ENCODE data around the gene AHNAK.

The AHNAK gene

DNA sequence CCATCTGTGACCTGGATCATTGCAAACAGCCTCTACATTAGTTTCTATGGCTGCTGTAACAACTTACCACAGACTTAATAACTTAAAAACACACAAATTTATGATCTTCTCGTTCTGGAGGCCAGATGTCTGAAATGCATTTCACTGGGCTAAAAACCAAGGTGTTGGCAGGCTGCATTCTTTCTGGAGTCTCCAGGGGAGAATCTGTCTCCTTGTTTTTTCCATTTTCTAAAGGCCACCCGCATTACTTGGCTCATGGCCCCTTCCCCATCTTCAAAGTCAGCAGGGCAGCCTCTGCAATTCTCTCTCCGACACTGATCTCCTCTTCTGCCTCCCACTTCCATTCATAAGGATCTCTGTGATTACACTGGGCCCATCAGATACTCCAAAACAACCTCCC lies 116.2 kb downstream of the AHNAK start:
- no peaks in the 10 kb centered on the region for H3K9me3 ChIP-seq (ENCODE audit: low read length)
- H3K9ac ChIP-seq (ENCODE audit: low read length): no peak overlapping the region
- H3K4me3 ChIP-seq (ENCODE audit: low read depth, low read length, poor library complexity, severe bottlenecking): no peak overlapping the region
- H3K4me1 ChIP-seq (ENCODE audit: insufficient read depth, low read length, severe bottlenecking): no peaks in the 10 kb centered on the region
- H3K9me2 ChIP-seq (ENCODE audit: low read depth, low read length): no peaks in the 10 kb centered on the region
- H3K79me2 ChIP-seq (ENCODE audit: insufficient read depth, low read length): no peaks in the 10 kb centered on the region
- no peak overlapping the region for H3K27ac ChIP-seq (ENCODE audit: low read depth, low read length, poor library complexity, severe bottlenecking)
- no peaks in the 10 kb centered on the region for H3K36me3 ChIP-seq (ENCODE audit: insufficient read depth, low read length)
- 0 out of 2 replicates have a peak, but pooled peaks cover 3% of the 10 kb centered on the region for H3K27me3 ChIP-seq (ENCODE audit: insufficient read depth, low read length)
- H2AFZ ChIP-seq (ENCODE audit: low read length): no peak overlapping the region
- H3K4me2 ChIP-seq (ENCODE audit: low read length): no peak overlapping the region
- no peak for TF ChIP-seq EZH2 (IDR thresholded peaks at IDR 0.05; ENCODE audit: borderline replicate concordance, low read length)
- TF ChIP-seq, protein P1, sequence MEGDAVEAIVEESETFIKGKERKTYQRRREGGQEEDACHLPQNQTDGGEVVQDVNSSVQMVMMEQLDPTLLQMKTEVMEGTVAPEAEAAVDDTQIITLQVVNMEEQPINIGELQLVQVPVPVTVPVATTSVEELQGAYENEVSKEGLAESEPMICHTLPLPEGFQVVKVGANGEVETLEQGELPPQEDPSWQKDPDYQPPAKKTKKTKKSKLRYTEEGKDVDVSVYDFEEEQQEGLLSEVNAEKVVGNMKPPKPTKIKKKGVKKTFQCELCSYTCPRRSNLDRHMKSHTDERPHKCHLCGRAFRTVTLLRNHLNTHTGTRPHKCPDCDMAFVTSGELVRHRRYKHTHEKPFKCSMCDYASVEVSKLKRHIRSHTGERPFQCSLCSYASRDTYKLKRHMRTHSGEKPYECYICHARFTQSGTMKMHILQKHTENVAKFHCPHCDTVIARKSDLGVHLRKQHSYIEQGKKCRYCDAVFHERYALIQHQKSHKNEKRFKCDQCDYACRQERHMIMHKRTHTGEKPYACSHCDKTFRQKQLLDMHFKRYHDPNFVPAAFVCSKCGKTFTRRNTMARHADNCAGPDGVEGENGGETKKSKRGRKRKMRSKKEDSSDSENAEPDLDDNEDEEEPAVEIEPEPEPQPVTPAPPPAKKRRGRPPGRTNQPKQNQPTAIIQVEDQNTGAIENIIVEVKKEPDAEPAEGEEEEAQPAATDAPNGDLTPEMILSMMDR (IDR thresholded peaks at IDR 0.05; ENCODE audit: low read length): no peak
- no peaks in the 10 kb centered on the region for H4K20me1 ChIP-seq (ENCODE audit: insufficient read depth, low read length)
- H3F3A ChIP-seq (ENCODE audit: insufficient read depth, low read length): no peaks in the 10 kb centered on the region

DNA sequence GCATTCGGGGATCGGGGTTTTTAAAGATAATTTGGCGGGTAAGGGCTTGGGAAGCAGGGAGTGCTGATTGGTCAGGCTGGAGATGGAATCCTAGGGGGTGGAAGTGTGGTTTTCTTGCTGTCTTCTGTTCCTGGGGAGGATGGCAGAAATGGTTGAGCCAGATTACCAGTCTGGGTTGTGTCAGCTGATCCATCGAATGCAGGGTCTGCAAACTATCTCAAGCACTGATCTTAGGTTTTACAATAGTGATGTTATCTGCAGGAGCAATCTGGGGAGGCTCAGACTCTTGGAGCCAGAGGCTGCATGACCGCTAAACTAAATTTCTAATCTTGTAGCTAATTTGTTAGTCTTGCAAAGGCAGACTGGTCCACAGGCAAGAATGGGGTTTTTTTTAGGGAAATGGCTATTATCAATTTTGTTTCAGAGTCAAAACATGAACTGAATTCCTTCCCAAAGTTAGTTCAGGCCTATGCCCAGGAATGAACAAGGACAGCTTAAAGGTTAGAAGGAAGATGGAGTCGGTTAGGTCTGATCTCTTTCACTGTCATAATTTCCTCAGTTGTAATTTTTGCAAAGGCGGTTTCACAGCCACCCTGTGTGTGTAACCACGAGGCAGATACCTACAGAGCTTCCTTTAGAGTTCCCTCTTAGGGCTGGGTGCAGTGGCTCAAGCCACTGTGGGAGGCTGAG lies 117.6 kb downstream of the AHNAK start:
- Histone ChIP-seq H3K79me2 (ENCODE audit: insufficient read depth, low read length) (no peaks in the 10 kb centered on the region), H3K36me3 (ENCODE audit: insufficient read depth, low read length) (no peaks in the 10 kb centered on the region), H4K20me1 (ENCODE audit: insufficient read depth, low read length) (no peaks in the 10 kb centered on the region), H3K4me2 (ENCODE audit: low read length) (no peak overlapping the region), H3K4me1 (ENCODE audit: insufficient read depth, low read length, severe bottlenecking) (no peaks in the 10 kb centered on the region), H3K9me2 (ENCODE audit: low read depth, low read length) (no peaks in the 10 kb centered on the region), H3K9ac (ENCODE audit: low read length) (no peak overlapping the region), H3F3A (ENCODE audit: insufficient read depth, low read length) (no peaks in the 10 kb centered on the region), H3K9me3 (ENCODE audit: low read length) (no peaks in the 10 kb centered on the region), H3K4me3 (ENCODE audit: low read depth, low read length, poor library complexity, severe bottlenecking) (no peak overlapping the region), H3K27me3 (ENCODE audit: insufficient read depth, low read length) (0 out of 2 replicates have a peak, but pooled peaks cover 8% of the 10 kb centered on the region), H2AFZ (ENCODE audit: low read length) (no peak overlapping the region), H3K27ac (ENCODE audit: low read depth, low read length, poor library complexity, severe bottlenecking) (no peak overlapping the region)
- TF ChIP-seq EZH2 (IDR thresholded peaks at IDR 0.05; ENCODE audit: borderline replicate concordance, low read length): no peak
- TF ChIP-seq, protein P1 (IDR thresholded peaks at IDR 0.05; ENCODE audit: low read length): no peak

DNA sequence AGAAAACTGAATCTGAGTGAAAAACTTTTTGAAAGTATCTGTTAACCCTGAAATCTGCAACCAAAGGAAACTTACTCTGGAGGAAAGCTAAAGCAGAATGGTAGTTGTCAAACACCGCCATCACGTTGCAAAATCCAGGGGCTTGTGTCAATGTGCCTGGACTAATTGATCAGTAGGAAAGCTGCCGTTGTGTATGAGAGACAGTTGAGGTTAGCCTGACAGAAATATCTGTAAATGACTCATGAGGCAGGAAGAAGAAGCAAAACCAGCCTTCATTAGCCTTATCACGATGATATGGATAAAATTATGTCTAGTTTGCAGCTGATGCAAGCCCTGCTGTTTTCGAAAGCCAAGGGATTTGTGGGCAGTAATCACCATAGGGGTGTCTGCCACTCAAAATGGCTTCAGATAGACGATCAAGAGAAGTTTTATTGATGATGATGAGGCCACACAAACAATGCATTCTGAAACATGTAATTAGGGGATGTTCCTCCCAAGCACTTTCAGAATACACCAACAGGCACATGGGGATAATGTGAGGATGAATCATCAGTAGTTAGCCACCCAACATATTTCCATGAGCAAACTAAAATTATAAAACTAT lies 118.9 kb downstream of the AHNAK start:
- no peaks in the 10 kb centered on the region for H3F3A ChIP-seq (ENCODE audit: insufficient read depth, low read length)
- H3K9me2 ChIP-seq (ENCODE audit: low read depth, low read length): no peaks in the 10 kb centered on the region
- no peaks in the 10 kb centered on the region for H3K9me3 ChIP-seq (ENCODE audit: low read length)
- H3K27ac ChIP-seq (ENCODE audit: low read depth, low read length, poor library complexity, severe bottlenecking): no peak overlapping the region
- H3K36me3 ChIP-seq (ENCODE audit: insufficient read depth, low read length): no peaks in the 10 kb centered on the region
- no peaks in the 10 kb centered on the region for H4K20me1 ChIP-seq (ENCODE audit: insufficient read depth, low read length)
- no peak overlapping the region for H2AFZ ChIP-seq (ENCODE audit: low read length)
- no peak overlapping the region for H3K4me3 ChIP-seq (ENCODE audit: low read depth, low read length, poor library complexity, severe bottlenecking)
- 0 out of 2 replicates have a peak, but pooled peaks cover 8% of the 10 kb centered on the region for H3K27me3 ChIP-seq (ENCODE audit: insufficient read depth, low read length)
- TF ChIP-seq, protein P1 (IDR thresholded peaks at IDR 0.05; ENCODE audit: low read length): no peak
- TF ChIP-seq EZH2 (IDR thresholded peaks at IDR 0.05; ENCODE audit: borderline replicate concordance, low read length): no peak
- no peaks in the 10 kb centered on the region for H3K79me2 ChIP-seq (ENCODE audit: insufficient read depth, low read length)
- no peak overlapping the region for H3K9ac ChIP-seq (ENCODE audit: low read length)
- H3K4me1 ChIP-seq (ENCODE audit: insufficient read depth, low read length, severe bottlenecking): no peaks in the 10 kb centered on the region
- H3K4me2 ChIP-seq (ENCODE audit: low read length): no peak overlapping the region
